Astrocyte (in vitro differentiated cells and primary cell): ENCODE measurements around the gene TAF3. TPM values are rescaled to one million over a fixed set of nuclear protein-coding genes. Genes with fewer than 3 reads are reported as not detected.

ENCODE experiments used
- DNase-seq: peaks from one replicate; pipeline ENCODE4 v3.0.0-alpha.2; 2010; ENCODE audit warnings: low read depth
- FAIRE-seq: peaks from 2 replicates; lab custom pipeline; 2011; peaks lifted over from hg19 to GRCh38; lab: Jason Lieb, UNC
- H2AFZ ChIP-seq: 2 replicates; pipeline ENCODE4 v1.6.0; 2012; ENCODE audit warnings: low read depth, low read length, inconsistent platforms
- H3K27ac ChIP-seq: 2 replicates; pipeline ENCODE4 v1.5.1; 2011; ENCODE audit warnings: low read depth, low read length, inconsistent platforms
- H3K27me3 ChIP-seq: 2 replicates; pipeline ENCODE4 v1.6.0; 2011; ENCODE audit warnings: low read length, inconsistent platforms; ENCODE audit not compliant: insufficient read depth
- H3K36me3 ChIP-seq: 2 replicates; pipeline ENCODE4 v1.5.1; 2011; ENCODE audit warnings: low read length, inconsistent platforms; ENCODE audit not compliant: insufficient read depth
- H3K4me1 ChIP-seq: 2 replicates; pipeline ENCODE4 v1.5.1; 2011; ENCODE audit warnings: low read length, inconsistent platforms; ENCODE audit not compliant: insufficient read depth
- H3K4me2 ChIP-seq: 2 replicates; pipeline ENCODE4 v1.6.0; 2012; ENCODE audit warnings: low read length, inconsistent platforms
- H3K4me3 ChIP-seq: 2 replicates; pipeline ENCODE4 v1.5.1; 2011; ENCODE audit warnings: low read depth, mild to moderate bottlenecking, low read length, inconsistent platforms; ENCODE audit not compliant: insufficient read depth
- H3K79me2 ChIP-seq: 2 replicates; pipeline ENCODE4 v1.6.0; 2012; ENCODE audit warnings: mild to moderate bottlenecking, low read length, inconsistent platforms; ENCODE audit not compliant: insufficient read depth
- H3K9ac ChIP-seq: 2 replicates; pipeline ENCODE4 v1.6.0; 2012; ENCODE audit warnings: mild to moderate bottlenecking, low read length, inconsistent platforms
- H3K9me3 ChIP-seq: 2 replicates; pipeline ENCODE4 v1.5.1; 2012; ENCODE audit warnings: low read depth, mild to moderate bottlenecking, low read length, inconsistent platforms; ENCODE audit not compliant: insufficient read depth
- H4K20me1 ChIP-seq: 2 replicates; pipeline ENCODE4 v1.6.0; 2012; ENCODE audit warnings: low read length, inconsistent platforms; ENCODE audit not compliant: insufficient read depth
- H3K27ac Mint-ChIP-seq: one replicate; pipeline ENCODE4 v1.8.0; 2021; ENCODE audit warnings: mild to moderate bottlenecking, mixed read lengths; ENCODE audit not compliant: unreplicated experiment
- H3K27me3 Mint-ChIP-seq: one replicate; pipeline ENCODE4 v1.8.0; 2021; ENCODE audit warnings: low read depth, mixed read lengths; ENCODE audit not compliant: unreplicated experiment
- H3K36me3 Mint-ChIP-seq: one replicate; pipeline ENCODE4 v1.8.0; 2021; ENCODE audit warnings: low read depth, mixed read lengths; ENCODE audit not compliant: unreplicated experiment
- H3K4me1 Mint-ChIP-seq: one replicate; pipeline ENCODE4 v1.8.0; 2021; ENCODE audit warnings: low read depth, mixed read lengths; ENCODE audit not compliant: unreplicated experiment
- H3K4me3 Mint-ChIP-seq: one replicate; pipeline ENCODE4 v1.8.0; 2021; ENCODE audit warnings: mild to moderate bottlenecking, moderate library complexity, mixed read lengths; ENCODE audit not compliant: unreplicated experiment
- H3K9me3 Mint-ChIP-seq: one replicate; pipeline ENCODE4 v1.8.0; 2021; ENCODE audit warnings: mild to moderate bottlenecking, mixed read lengths; ENCODE audit not compliant: unreplicated experiment
- CTCF ChIP-seq: IDR thresholded peaks from 2 replicates; pipeline ENCODE4 v1.5.1; 2011; ENCODE audit warnings: low read depth, mild to moderate bottlenecking, inconsistent platforms, low read length, moderate library complexity; ENCODE audit not compliant: insufficient read depth
- EZH2 ChIP-seq: IDR thresholded peaks from 2 replicates; pipeline ENCODE4 v1.6.1; 2012; ENCODE audit warnings: mild to moderate bottlenecking, low read length, inconsistent platforms; ENCODE audit not compliant: insufficient read depth
- total RNA-seq: library from RNA; stranded (reverse); gene quantifications from 2 replicates; pipeline ENCODE4 v1.2.1, GENCODE V29; 2021

The TAF3 gene
- total RNA-seq, 1 donor from 2014 or later, result 10.2 TPM

GRCh38 chr10:7896297-7896696, 78.0 kb downstream of the TAF3 start:
- Histone ChIP-seq H3K79me2 (peaks cover 2% of the 10 kb centered on the region), H3K27me3 (no peaks in the 10 kb centered on the region), H3K9me3 (no peaks in the 10 kb centered on the region), H3K27ac (no peak overlapping the region), H4K20me1 (peaks cover 3% of the 10 kb centered on the region), H3K4me1 (no peaks in the 10 kb centered on the region), H2AFZ (no peak overlapping the region), H3K4me3 (no peak overlapping the region), H3K36me3 (no peaks in the 10 kb centered on the region), H3K4me2 (no peak overlapping the region), H3K9ac (no peak overlapping the region)
- H3K9me3 Mint-ChIP-seq, result no peaks in the 10 kb centered on the region
- TF ChIP-seq CTCF, result no peak
- TF ChIP-seq EZH2, result no peak
- H3K4me1 Mint-ChIP-seq, result peaks cover 4% of the 10 kb centered on the region
- FAIRE-seq (no peak), DNase-seq (no peak)
- no peak overlapping the region for H3K27ac Mint-ChIP-seq
- H3K27me3 Mint-ChIP-seq, result no peaks in the 10 kb centered on the region
- H3K36me3 Mint-ChIP-seq, result peaks cover 7% of the 10 kb centered on the region
- no peak overlapping the region for H3K4me3 Mint-ChIP-seq

- Histone ChIP-seq H3K27ac (no peak overlapping the region), H3K36me3 (no peaks in the 10 kb centered on the region), H3K27me3 (no peaks in the 10 kb centered on the region), H2AFZ (no peak overlapping the region), H3K4me1 (no peaks in the 10 kb centered on the region), H3K4me2 (no peak overlapping the region), H3K9me3 (no peaks in the 10 kb centered on the region), H3K9ac (no peak overlapping the region), H3K4me3 (no peak overlapping the region), H4K20me1 (peaks cover 12% of the 10 kb centered on the region), H3K79me2 (peaks cover 6% of the 10 kb centered on the region)
- Mint-ChIP-seq H3K27me3 (no peaks in the 10 kb centered on the region), H3K4me3 (no peak overlapping the region), H3K27ac (no peak overlapping the region), H3K9me3 (no peaks in the 10 kb centered on the region), H3K4me1 (peaks cover 2% of the 10 kb centered on the region), H3K36me3 (peaks cover 7% of the 10 kb centered on the region)
- no peak for FAIRE-seq
- no peak for TF ChIP-seq CTCF
- TF ChIP-seq EZH2, result no peak
- no peak for DNase-seq
These were observed 83.0 kb downstream of the TAF3 start for GRCh38 chr10:7901256-7901655.

- Histone ChIP-seq H3K9ac (no peak overlapping the region), H3K9me3 (no peaks in the 10 kb centered on the region), H3K4me2 (no peak overlapping the region), H3K27me3 (no peaks in the 10 kb centered on the region), H3K79me2 (peaks cover 6% of the 10 kb centered on the region), H3K4me1 (no peaks in the 10 kb centered on the region), H2AFZ (no peak overlapping the region), H3K27ac (no peak overlapping the region), H3K4me3 (no peak overlapping the region), H4K20me1 (peaks cover 17% of the 10 kb centered on the region), H3K36me3 (no peaks in the 10 kb centered on the region)
- Mint-ChIP-seq H3K27ac (no peak overlapping the region), H3K4me1 (no peaks in the 10 kb centered on the region), H3K9me3 (no peaks in the 10 kb centered on the region), H3K36me3 (peaks cover 3% of the 10 kb centered on the region), H3K27me3 (no peaks in the 10 kb centered on the region), H3K4me3 (no peak overlapping the region)
- FAIRE-seq (no peak), DNase-seq (no peak)
- TF ChIP-seq EZH2 (no peak), CTCF (no peak)
These were observed 84.1 kb downstream of the TAF3 start for GRCh38 chr10:7902413-7902812.
